HG02588 (cell line): Measurements from ENCODE around the gene HS1BP3.

Source experiments
- ATAC-seq: cut with Tn5 transposase; IDR thresholded peaks from one replicate; pipeline ENCODE4 v1.9.1; 2021; ENCODE audit warnings: mild to moderate bottlenecking, moderate library complexity; ENCODE audit not compliant: unreplicated experiment

Gene HS1BP3

GRCh38 chr2:20650877-20651730 lies at the start of gene HS1BP3:
HS1BP3 (minus strand) TSS chr2:20651098; CDS start chr2:20651063, 35 bp downstream.
- ATAC-seq = peak; percentile 96

- ATAC-seq = no peak
Observed at GRCh38 chr2:20698916-20699613, 48.2 kb upstream of the HS1BP3 start.

GRCh38 chr2:20697322-20697934 lies 46.5 kb upstream of the HS1BP3 start:
- no peak for ATAC-seq

GRCh38 chr2:20696366-20696765 lies 45.5 kb upstream of the HS1BP3 start:
- ATAC-seq = no peak

- ATAC-seq = no peak
Observed at GRCh38 chr2:20693317-20693716, 42.4 kb upstream of the HS1BP3 start.

- no peak for ATAC-seq
Observed at GRCh38 chr2:20692081-20692480, 41.2 kb upstream of the HS1BP3 start.

GRCh38 chr2:20691076-20691734 lies 40.3 kb upstream of the HS1BP3 start:
- ATAC-seq = no peak

GRCh38 chr2:20689428-20690264 lies 38.7 kb upstream of the HS1BP3 start:
- no peak for ATAC-seq

GRCh38 chr2:20687260-20687832 lies 36.4 kb upstream of the HS1BP3 start:
- no peak for ATAC-seq

- ATAC-seq = no peak
Observed at GRCh38 chr2:20684581-20685063, 33.7 kb upstream of the HS1BP3 start.

- no peak for ATAC-seq
Observed at GRCh38 chr2:20682167-20682920, 31.4 kb upstream of the HS1BP3 start.

GRCh38 chr2:20680744-20681375 lies 30.0 kb upstream of the HS1BP3 start:
- ATAC-seq = no peak

GRCh38 chr2:20678780-20679179 lies 27.9 kb upstream of the HS1BP3 start:
- no peak for ATAC-seq

GRCh38 chr2:20678086-20678395 lies 27.1 kb upstream of the HS1BP3 start:
- no peak for ATAC-seq

GRCh38 chr2:20677301-20678085 lies 26.6 kb upstream of the HS1BP3 start:
- no peak for ATAC-seq

- peak; percentile 41 for ATAC-seq
Observed at GRCh38 chr2:20676353-20677215, 25.7 kb upstream of the HS1BP3 start.
